SH-SY5Y (cell line): ENCODE results near the gene PIK3AP1.

Source experiments
- GATA2 ChIP-seq: IDR thresholded peaks from 2 replicates; pipeline ENCODE4 v1.6.1; 2011; ENCODE audit warnings: mild to moderate bottlenecking, low read depth, low read length
- GATA3 ChIP-seq: IDR thresholded peaks from 2 replicates; pipeline ENCODE4 v1.6.1; 2011; ENCODE audit warnings: low read depth, mild to moderate bottlenecking, low read length, moderate library complexity

The PIK3AP1 gene

GRCh38 chr10:96743988-96744585 is 23.8 kb upstream of the PIK3AP1 start:
- no peak for TF ChIP-seq GATA3
- TF ChIP-seq GATA2, result no peak

GRCh38 chr10:96740579-96741281 is 20.4 kb upstream of the PIK3AP1 start:
- TF ChIP-seq GATA2, result no peak
- TF ChIP-seq GATA3, result no peak

DNA sequence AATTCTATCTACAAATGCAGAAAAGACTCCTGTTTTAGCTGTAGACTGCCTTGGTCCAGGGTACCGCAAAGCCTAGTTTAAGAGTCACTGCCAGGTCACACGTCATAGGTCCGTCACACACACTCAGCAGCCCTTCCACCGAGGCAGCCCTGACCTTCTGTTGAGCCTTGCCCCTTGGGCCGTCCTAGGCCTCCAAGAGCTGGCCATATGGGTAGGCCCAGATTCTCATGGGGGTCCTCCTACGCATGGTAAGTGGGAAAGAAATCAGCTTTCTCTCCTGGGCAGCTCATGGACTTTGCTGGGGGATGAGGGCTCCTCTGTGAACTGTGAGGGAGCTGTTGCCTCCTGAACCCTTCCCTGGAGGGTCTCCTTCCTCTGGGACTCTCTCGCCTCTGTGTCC is 19.8 kb upstream of the PIK3AP1 start:
- TF ChIP-seq GATA3 (no peak), GATA2 (no peak)

GRCh38 chr10:96724621-96725020 is 4.3 kb upstream of the PIK3AP1 start:
- TF ChIP-seq GATA2 (no peak), GATA3 (no peak)

- TF ChIP-seq GATA2, result no peak
- TF ChIP-seq GATA3, result no peak
Measured at GRCh38 chr10:96721207-96721572, 876 bp upstream of the PIK3AP1 start.

DNA sequence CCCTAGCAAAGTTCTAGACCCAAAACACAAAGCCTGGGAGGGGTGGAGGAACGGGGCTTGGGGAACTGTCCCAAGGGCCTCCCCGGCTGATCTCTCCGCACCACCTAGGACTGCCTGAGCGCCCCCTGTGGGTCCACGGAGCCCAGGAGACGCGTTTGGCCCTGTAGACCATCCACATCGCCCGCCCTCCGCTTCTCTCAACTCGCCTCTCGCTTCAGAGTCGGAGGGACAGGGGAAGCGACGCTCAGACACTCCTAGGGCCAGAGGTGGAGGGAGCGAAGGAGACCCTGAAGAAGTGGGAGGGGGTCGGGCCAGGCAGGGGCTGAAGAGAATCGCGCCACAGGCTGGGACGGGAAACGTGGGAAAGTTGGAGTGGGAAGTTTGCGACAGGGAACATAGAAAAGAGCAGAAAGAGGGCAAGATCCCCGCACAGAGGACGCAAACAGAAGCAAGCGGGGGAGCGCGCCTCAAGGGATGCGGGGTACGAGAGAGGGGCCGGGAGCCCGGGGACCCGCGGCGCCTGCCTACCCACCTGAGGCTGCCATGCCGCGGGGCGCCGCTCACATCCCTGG is 378 bp downstream of the PIK3AP1 start:
- TF ChIP-seq GATA2 (no peak), GATA3 (no peak)

GRCh38 chr10:96719200-96719599 is 1.1 kb downstream of the PIK3AP1 start:
- TF ChIP-seq GATA3, result no peak
- TF ChIP-seq GATA2, result no peak

DNA sequence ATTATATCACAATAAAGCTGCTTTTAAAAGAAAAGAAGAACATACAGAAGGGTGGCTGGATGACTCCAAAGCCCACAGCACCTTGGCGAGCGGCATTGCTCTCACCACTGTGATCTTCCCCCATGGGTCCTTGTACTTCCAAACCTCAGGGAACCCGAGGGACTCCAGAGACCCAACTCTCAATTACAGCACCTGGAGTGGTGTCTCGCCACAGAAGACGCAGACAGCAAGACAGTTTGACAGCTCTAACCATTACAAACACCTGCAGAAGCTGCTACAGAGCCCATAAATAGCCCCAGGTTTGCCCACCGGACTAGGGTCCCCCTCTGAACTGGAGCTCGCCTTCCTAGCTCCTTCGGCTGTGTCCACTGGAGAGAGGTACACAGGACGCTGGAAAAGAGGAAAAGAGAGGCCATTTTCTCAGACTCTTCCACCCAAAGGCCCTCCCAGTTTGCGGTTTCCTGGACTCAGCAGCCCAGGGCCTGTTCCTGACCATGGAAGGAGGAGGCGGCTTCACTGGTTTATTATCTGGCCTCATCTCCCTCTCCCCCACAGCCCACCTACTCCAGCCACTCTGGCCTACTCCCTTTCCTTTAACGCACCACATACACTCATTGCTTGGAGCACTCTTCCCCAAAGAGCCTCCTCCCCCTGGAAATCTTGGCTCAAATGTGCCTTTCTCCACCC is 1.9 kb downstream of the PIK3AP1 start:
- TF ChIP-seq GATA3 (no peak), GATA2 (no peak)

GRCh38 chr10:96716390-96716789 is 3.9 kb downstream of the PIK3AP1 start:
- TF ChIP-seq GATA2 (no peak), GATA3 (no peak)

DNA sequence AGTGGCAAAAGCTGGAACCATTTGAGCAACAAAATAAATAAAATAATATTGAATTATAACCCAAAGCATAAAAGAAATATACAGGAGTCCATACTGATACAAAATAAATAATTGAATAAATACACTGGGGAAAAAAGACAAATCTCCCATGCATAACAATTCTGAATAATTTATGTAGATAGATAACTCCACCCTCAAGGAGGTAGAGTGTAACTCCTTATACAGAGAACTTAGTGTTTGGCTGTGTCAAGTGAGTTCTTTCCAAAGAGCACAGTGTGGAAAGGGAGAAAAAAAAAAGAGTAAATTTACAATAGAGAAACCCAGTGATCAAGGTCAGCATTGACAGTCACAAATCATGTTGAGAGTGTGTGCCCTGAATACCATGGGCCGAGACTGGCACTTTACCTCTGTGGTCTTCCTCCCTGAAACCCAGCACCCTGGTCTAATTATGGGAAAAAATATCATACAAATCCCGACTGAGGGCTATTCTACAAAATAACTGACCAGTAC is 5.5 kb downstream of the PIK3AP1 start:
- no peak for TF ChIP-seq GATA2
- no peak for TF ChIP-seq GATA3

DNA sequence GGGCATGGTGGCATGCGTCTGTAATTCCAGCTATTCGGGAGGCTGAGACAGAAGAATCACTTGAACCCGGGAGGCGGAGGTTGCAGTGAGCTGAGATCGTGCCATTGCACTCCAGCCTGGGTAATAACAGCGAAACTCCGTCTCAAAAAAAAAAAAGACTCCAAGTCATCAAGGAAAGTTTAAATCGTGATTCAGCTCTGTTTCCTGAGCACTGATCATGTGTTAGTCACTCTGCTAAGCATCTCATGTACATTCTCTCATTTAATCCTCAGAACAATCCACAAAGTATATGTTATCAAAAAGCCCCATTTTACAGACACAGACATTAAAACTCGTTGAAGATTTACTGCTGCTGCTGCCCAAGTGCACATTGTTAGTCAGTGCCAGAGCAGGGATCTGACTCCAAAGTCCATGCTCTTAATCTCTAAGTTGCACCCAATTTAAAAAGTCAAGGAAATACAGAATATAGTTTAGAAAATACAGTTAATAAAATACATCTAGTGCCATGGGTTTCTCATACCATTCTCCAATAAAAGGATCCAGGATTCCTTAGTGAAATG is 6.2 kb downstream of the PIK3AP1 start:
- TF ChIP-seq GATA3 (no peak), GATA2 (no peak)

- TF ChIP-seq GATA2 (no peak), GATA3 (no peak)
Measured at GRCh38 chr10:96712662-96713271, 7.5 kb downstream of the PIK3AP1 start.

DNA sequence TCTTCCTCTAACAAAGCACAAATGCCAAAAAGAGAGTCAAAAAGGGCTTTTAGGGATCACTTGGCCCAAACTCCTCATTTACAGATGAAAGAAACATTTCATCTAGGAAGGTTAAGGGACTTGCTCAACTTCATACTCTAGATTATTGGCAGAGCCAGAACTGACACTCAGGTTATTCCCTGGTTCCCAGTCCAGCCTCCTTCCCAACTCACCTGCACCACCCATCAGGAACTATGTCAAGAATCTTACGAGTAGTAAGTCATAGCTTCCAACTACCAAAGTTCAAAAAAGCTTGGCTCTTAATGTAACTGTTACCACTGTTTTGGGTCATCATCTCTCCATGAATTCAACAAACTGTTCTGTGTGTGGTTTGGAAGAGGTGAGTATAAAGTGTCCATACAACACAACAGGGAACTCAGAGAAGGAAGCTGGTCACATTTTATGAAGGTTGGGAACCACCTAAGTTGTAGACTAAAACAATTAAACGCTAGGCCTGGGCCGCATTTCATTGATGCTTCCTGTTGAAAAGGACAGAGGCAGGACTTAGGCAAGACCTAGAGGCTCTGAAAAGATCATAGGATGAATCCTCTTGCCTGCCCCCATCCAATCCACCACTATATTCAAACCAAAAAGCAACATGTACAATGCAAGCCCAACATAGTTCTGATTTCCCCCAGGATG is 9.1 kb downstream of the PIK3AP1 start:
- TF ChIP-seq GATA2 (no peak), GATA3 (no peak)

DNA sequence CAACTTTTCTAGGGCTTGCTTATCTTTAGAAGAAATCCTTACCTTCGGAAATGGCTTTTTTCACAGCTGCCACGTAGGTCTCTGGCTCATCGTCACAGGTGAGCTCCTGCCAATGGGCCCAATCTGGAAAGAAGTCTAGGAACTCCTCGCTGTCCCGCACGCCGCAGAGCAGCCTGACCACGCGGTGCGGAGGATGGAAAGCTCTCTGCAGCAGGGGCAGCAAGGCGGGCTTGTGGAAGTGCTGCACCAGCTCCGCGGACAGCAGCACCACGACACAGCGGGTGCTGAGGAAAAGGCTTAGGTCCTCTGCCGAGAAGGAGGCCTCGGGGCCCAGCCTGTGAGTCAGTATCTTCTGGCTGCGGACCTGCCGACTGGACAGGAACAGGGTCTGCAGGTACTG is 10.8 kb downstream of the PIK3AP1 start:
- TF ChIP-seq GATA2, result no peak
- TF ChIP-seq GATA3, result no peak
